Immature natural killer cell (primary cell): Measurements from ENCODE around the gene XRCC4. TPM values are rescaled to one million over a fixed set of nuclear protein-coding genes. Genes with fewer than 3 reads are reported as not detected.
"Not testable (repeated sequence)": the region's sequence is repeated elsewhere in the genome, so short reads cannot be mapped to it uniquely, and the experiment has no call there.

Source experiments
- DNase-seq, 3 donors: peaks; one replicate each; pipeline ENCODE4 v3.0.0; 2022; ENCODE audit warnings: mixed read lengths in 1 of 3
- H3K27ac Mint-ChIP-seq, 6 donors: one replicate each; pipeline ENCODE4 v1.8.0; 2020; ENCODE audit warnings: mixed read lengths in 6 of 6, mild to moderate bottlenecking in 5 of 6, inconsistent platforms in 4 of 6, moderate library complexity in 3 of 6
- H3K27me3 Mint-ChIP-seq, 3 donors: one replicate each; pipeline ENCODE4 v1.8.0; 2020 to 2021; ENCODE audit warnings: low read depth in 3 of 3, mild to moderate bottlenecking in 3 of 3, mixed read lengths in 3 of 3, moderate library complexity in 3 of 3, inconsistent platforms in 1 of 3
- H3K36me3 Mint-ChIP-seq, 3 donors: one replicate each; pipeline ENCODE4 v1.8.0; 2020; ENCODE audit warnings: mixed read lengths in 3 of 3, inconsistent platforms in 2 of 3, mild to moderate bottlenecking in 2 of 3
- H3K4me1 Mint-ChIP-seq, 2 donors: one replicate each; pipeline ENCODE4 v1.8.0; 2020; ENCODE audit warnings: inconsistent platforms in 2 of 2, mild to moderate bottlenecking in 2 of 2, mixed read lengths in 2 of 2, moderate library complexity in 1 of 2
- H3K4me3 Mint-ChIP-seq, 5 donors: one replicate each; pipeline ENCODE4 v1.8.0; 2020; ENCODE audit warnings: mild to moderate bottlenecking in 5 of 5, mixed read lengths in 5 of 5, inconsistent platforms in 3 of 5, moderate library complexity in 3 of 5
- H3K9me3 Mint-ChIP-seq, 6 donors: one replicate each; pipeline ENCODE4 v1.8.0; 2020; ENCODE audit warnings: mild to moderate bottlenecking in 6 of 6, mixed read lengths in 6 of 6, inconsistent platforms in 4 of 6, moderate library complexity in 3 of 6
- polyA plus RNA-seq, 3 donors: library from polyadenylated mRNA; unstranded; fragments of 300-500 nt; fragmentation: Illumina TruSeq; gene quantifications; one replicate each; pipeline ENCODE4 v1.2.3, GENCODE V29; 2021

XRCC4 gene
- polyA plus RNA-seq, 3 donors from 2014 or later, result 8.0 to 14.9 (median 11.7) TPM

- peaks cover 1 to 16% (median 14%) of the 10 kb centered on the region in 3 donors for H3K36me3 Mint-ChIP-seq
- H3K4me1 Mint-ChIP-seq, result peaks cover 1 to 9% of the 10 kb centered on the region in 2 donors
- H3K4me3 Mint-ChIP-seq, result no peak overlapping the region
- no peak for DNase-seq
- no peaks in the 10 kb centered on the region for H3K27me3 Mint-ChIP-seq
- H3K27ac Mint-ChIP-seq, result peak overlapping the region in 1 of 6 donors; percentile 48
- no peaks in the 10 kb centered on the region for H3K9me3 Mint-ChIP-seq
Observed at GRCh38 chr5:83050723-83051340, 26.5 kb upstream of the XRCC4 start.

- peaks cover 4 to 17% (median 11%) of the 10 kb centered on the region in 3 donors for H3K36me3 Mint-ChIP-seq
- peaks cover 28 to 46% of the 10 kb centered on the region in 2 donors for H3K4me1 Mint-ChIP-seq
- H3K27me3 Mint-ChIP-seq, result no peaks in the 10 kb centered on the region
- DNase-seq, result no peak
- no peak overlapping the region for H3K27ac Mint-ChIP-seq
- H3K4me3 Mint-ChIP-seq, result no peak overlapping the region
- no peaks in the 10 kb centered on the region for H3K9me3 Mint-ChIP-seq
Observed at GRCh38 chr5:83055166-83055565, 22.2 kb upstream of the XRCC4 start.

GRCh38 chr5:83058726-83059125 is 18.6 kb upstream of the XRCC4 start:
- peak overlapping the region in 5 of 6 donors; percentile 27 to 77 (median 56) for H3K27ac Mint-ChIP-seq
- H3K27me3 Mint-ChIP-seq, result no peaks in the 10 kb centered on the region
- no peak for DNase-seq

GRCh38 chr5:83059341-83059740 is 18.0 kb upstream of the XRCC4 start:
- H3K27me3 Mint-ChIP-seq, result no peaks in the 10 kb centered on the region
- H3K9me3 Mint-ChIP-seq, result no peaks in the 10 kb centered on the region
- peak overlapping the region in 3 of 5 donors; percentile 11 to 46 (median 17) for H3K4me3 Mint-ChIP-seq
- H3K27ac Mint-ChIP-seq, result peak overlapping the region in 4 of 6 donors; percentile 27 to 59 (median 54)
- peaks cover 4 to 11% (median 9%) of the 10 kb centered on the region in 3 donors for H3K36me3 Mint-ChIP-seq
- peaks cover 31 to 56% of the 10 kb centered on the region in 2 donors for H3K4me1 Mint-ChIP-seq
- no peak for DNase-seq

More at GRCh38 chr5:83058726-83059125, 18.6 kb upstream of the XRCC4 start:
- H3K36me3 Mint-ChIP-seq, result peaks cover 4 to 17% (median 10%) of the 10 kb centered on the region in 3 donors
- H3K9me3 Mint-ChIP-seq, result no peaks in the 10 kb centered on the region
- H3K4me3 Mint-ChIP-seq, result peak overlapping the region in 2 of 5 donors; percentile 17 to 41
- H3K4me1 Mint-ChIP-seq, result peaks cover 28 to 52% of the 10 kb centered on the region in 2 donors

- H3K27me3 Mint-ChIP-seq, result no peaks in the 10 kb centered on the region
- H3K4me1 Mint-ChIP-seq, result peaks cover 41 to 73% of the 10 kb centered on the region in 2 donors
- H3K4me3 Mint-ChIP-seq, result no peak overlapping the region
- H3K9me3 Mint-ChIP-seq, result no peaks in the 10 kb centered on the region
- no peak for DNase-seq
- H3K36me3 Mint-ChIP-seq, result peaks cover 0 to 4% (median 1%) of the 10 kb centered on the region in 3 donors
- peak overlapping the region in 1 of 6 donors; percentile 51 for H3K27ac Mint-ChIP-seq
Observed at GRCh38 chr5:83066548-83067110, 10.7 kb upstream of the XRCC4 start.

- not testable (repeated sequence) for H3K4me3 Mint-ChIP-seq, H3K27ac Mint-ChIP-seq, H3K27me3 Mint-ChIP-seq, H3K9me3 Mint-ChIP-seq, H3K36me3 Mint-ChIP-seq, DNase-seq
- H3K4me1 Mint-ChIP-seq, result peaks cover 48 to 80% of the 10 kb centered on the region in 2 donors
Observed at GRCh38 chr5:83067377-83067776, 10.0 kb upstream of the XRCC4 start.

GRCh38 chr5:83069096-83069799 is 8.1 kb upstream of the XRCC4 start:
- no peaks in the 10 kb centered on the region for H3K9me3 Mint-ChIP-seq
- peaks cover 64 to 90% of the 10 kb centered on the region in 2 donors for H3K4me1 Mint-ChIP-seq
- DNase-seq, result no peak
- peaks cover 0 to 5% (median 3%) of the 10 kb centered on the region in 3 donors for H3K36me3 Mint-ChIP-seq
- no peak overlapping the region for H3K4me3 Mint-ChIP-seq
- peaks cover 0 to 1% (median 0%) of the 10 kb centered on the region in 3 donors for H3K27me3 Mint-ChIP-seq
- no peak overlapping the region for H3K27ac Mint-ChIP-seq

- DNase-seq, result no peak
- Mint-ChIP-seq H3K27ac (peak overlapping the region in 4 of 6 donors; percentile 12 to 67 (median 32)), H3K27me3 (peaks cover 0 to 1% (median 0%) of the 10 kb centered on the region in 3 donors), H3K4me1 (peaks cover 73 to 93% of the 10 kb centered on the region in 2 donors), H3K4me3 (peak overlapping the region in 4 of 5 donors; percentile 3 to 30 (median 10)), H3K36me3 (peaks cover 0 to 5% (median 0%) of the 10 kb centered on the region in 3 donors), H3K9me3 (no peaks in the 10 kb centered on the region)
Observed at GRCh38 chr5:83071286-83072051, 5.9 kb upstream of the XRCC4 start.

GRCh38 chr5:83072966-83073365 is 4.4 kb upstream of the XRCC4 start:
- Mint-ChIP-seq H3K27me3 (peaks cover 1 to 7% (median 5%) of the 10 kb centered on the region in 3 donors), H3K27ac (peak overlapping the region in 1 of 6 donors; percentile 36), H3K9me3 (no peaks in the 10 kb centered on the region), H3K36me3 (peaks cover 0 to 5% (median 0%) of the 10 kb centered on the region in 3 donors), H3K4me3 (peak overlapping the region in 1 of 5 donors; percentile 46), H3K4me1 (peaks cover 82 to 99% of the 10 kb centered on the region in 2 donors)
- DNase-seq, result no peak

GRCh38 chr5:83077662-83078261 is 415 bp downstream of the XRCC4 start:
- no peak for DNase-seq
- H3K27ac Mint-ChIP-seq, result peak overlapping the region; percentile 97 to 99 (median 98)
- no peaks in the 10 kb centered on the region for H3K9me3 Mint-ChIP-seq
- H3K27me3 Mint-ChIP-seq, result peaks cover 1 to 7% (median 5%) of the 10 kb centered on the region in 3 donors
- peaks cover 54 to 61% of the 10 kb centered on the region in 2 donors for H3K4me1 Mint-ChIP-seq
- peaks cover 0 to 5% (median 2%) of the 10 kb centered on the region in 3 donors for H3K36me3 Mint-ChIP-seq
- H3K4me3 Mint-ChIP-seq, result peak overlapping the region; percentile 94 to 100 (median 98)

- Mint-ChIP-seq H3K4me3 (no peak overlapping the region), H3K36me3 (peaks cover 0 to 14% (median 0%) of the 10 kb centered on the region in 3 donors), H3K4me1 (peaks cover 9 to 11% of the 10 kb centered on the region in 2 donors), H3K27me3 (no peaks in the 10 kb centered on the region), H3K27ac (no peak overlapping the region), H3K9me3 (no peaks in the 10 kb centered on the region)
- no peak for DNase-seq
Observed at GRCh38 chr5:83082750-83083149, 5.4 kb downstream of the XRCC4 start.

GRCh38 chr5:83084336-83084735 is 7.0 kb downstream of the XRCC4 start:
- Mint-ChIP-seq H3K4me1 (no peaks in the 10 kb centered on the region), H3K27ac (no peak overlapping the region), H3K27me3 (no peaks in the 10 kb centered on the region), H3K9me3 (no peaks in the 10 kb centered on the region), H3K36me3 (peaks cover 0 to 14% (median 0%) of the 10 kb centered on the region in 3 donors), H3K4me3 (no peak overlapping the region)
- no peak for DNase-seq

GRCh38 chr5:83085106-83085505 is 7.8 kb downstream of the XRCC4 start:
- Mint-ChIP-seq H3K9me3 (no peaks in the 10 kb centered on the region), H3K27me3 (no peaks in the 10 kb centered on the region), H3K36me3 (peaks cover 0 to 14% (median 0%) of the 10 kb centered on the region in 3 donors), H3K4me1 (no peaks in the 10 kb centered on the region), H3K4me3 (no peak overlapping the region), H3K27ac (no peak overlapping the region)
- DNase-seq, result no peak
